NCI-H460 (cell line): Measurements from ENCODE around the gene ARHGAP4. TPM values are rescaled to one million over a fixed set of nuclear protein-coding genes. Genes with fewer than 3 reads are reported as not detected.

Experiments used
- DNase-seq: peaks from one replicate; pipeline ENCODE4 v3.0.0-alpha.2; 2016; ENCODE audit warnings: low read depth; ENCODE audit errors: extremely low read depth
- total RNA-seq: library from RNA; depleted of rRNA; stranded (reverse); fragments of >200 nt; shearing (Covaris generic); gene quantifications from 2 replicates; pipeline ENCODE4 v1.2.3, GENCODE V29; 2014

Gene ARHGAP4
- total RNA-seq, 1 experiment from 2014 or later = 55.0 TPM

- no peak for DNase-seq
These were observed 17.7 kb downstream of the ARHGAP4 start for GRCh38 chrX:153908219-153908860.

GRCh38 chrX:153907456-153907855 is 18.6 kb downstream of the ARHGAP4 start:
- no peak for DNase-seq

DNA sequence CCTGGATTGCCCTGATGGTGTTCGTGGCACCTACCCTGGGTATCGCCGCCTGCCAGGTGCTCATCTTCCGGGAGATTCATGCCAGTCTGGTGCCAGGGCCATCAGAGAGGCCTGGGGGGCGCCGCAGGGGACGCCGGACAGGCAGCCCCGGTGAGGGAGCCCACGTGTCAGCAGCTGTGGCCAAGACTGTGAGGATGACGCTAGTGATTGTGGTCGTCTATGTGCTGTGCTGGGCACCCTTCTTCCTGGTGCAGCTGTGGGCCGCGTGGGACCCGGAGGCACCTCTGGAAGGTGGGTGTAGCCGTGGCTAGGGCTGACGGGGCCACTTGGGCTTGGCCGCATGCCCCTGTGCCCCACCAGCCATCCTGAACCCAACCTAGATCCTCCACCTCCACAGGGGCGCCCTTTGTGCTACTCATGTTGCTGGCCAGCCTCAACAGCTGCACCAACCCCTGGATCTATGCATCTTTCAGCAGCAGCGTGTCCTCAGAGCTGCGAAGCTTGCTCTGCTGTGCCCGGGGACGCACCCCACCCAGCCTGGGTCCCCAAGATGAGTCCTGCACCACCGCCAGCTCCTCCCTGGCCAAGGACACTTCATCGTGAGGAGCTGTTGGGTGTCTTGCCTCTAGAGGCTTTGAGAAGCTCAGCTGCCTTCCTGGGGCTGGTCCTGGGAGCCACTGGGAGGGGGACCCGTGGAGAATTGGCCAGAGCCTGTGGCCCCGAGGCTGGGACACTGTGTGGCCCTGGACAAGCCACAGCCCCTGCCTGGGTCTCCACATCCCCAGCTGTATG is 19.7 kb downstream of the ARHGAP4 start:
- DNase-seq = no peak

DNA sequence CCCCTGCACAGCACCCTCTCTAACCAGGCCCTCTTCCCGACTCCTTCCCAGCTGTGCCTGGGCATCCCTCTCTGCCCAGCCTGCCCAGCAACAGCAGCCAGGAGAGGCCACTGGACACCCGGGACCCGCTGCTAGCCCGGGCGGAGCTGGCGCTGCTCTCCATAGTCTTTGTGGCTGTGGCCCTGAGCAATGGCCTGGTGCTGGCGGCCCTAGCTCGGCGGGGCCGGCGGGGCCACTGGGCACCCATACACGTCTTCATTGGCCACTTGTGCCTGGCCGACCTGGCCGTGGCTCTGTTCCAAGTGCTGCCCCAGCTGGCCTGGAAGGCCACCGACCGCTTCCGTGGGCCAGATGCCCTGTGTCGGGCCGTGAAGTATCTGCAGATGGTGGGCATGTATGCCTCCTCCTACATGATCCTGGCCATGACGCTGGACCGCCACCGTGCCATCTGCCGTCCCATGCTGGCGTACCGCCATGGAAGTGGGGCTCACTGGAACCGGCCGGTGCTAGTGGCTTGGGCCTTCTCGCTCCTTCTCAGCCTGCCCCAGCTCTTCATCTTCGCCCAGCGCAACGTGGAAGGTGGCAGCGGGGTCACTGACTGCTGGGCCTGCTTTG is 20.5 kb downstream of the ARHGAP4 start:
- no peak for DNase-seq

DNA sequence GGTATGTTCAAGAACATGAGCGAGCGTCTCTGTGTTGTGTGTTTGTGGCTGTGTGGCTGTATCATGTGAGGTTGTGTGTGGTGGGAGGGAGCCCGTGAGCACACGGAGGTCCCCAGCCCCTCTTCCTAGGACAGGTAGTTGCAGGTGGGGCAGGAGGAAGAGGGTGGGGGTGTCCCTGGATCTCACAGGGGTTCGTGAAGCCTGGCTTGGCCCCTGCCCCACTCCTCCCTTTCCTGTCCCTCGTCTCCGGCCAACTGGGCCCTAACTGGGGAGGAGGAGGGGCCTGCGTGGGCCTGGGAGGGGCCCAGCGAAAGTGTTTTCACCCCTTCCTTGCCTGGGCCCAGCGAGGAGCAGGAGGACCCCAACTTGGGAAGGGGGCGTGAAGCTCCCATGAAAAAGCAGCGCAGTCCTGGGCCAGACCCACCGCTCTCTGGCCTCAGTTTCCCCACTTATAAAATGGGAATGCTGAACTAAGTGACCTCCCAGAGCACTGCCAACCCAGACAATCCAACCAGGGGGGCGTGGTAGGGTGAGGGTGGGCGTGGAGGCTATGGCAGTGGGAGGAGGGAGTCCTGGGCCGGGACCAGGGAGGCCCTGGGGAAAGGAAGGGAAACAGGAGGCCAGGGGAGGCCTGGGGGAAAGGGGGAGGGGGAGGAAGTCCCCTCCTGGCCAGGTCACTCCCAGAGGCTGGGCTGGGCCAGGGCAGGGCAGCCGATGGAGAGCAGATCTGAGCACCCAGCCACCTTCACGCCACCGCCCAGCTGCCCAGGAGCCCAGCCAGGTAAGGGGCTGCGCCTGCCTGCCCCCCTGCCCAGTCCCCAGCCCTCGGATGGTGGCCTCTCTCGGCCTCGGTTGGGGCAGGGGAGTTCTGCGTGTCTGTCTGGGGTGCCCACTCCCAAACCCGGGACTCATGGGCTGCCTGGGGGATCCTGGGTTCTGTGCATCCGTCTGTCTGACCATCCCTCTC is 21.8 kb downstream of the ARHGAP4 start, which contains the start of gene AVPR2:
Gene AVPR2 (plus strand): TSS at position 683 of the 967 bp plus-strand sequence. CDS start 473 bp downstream, outside the sequence.
- DNase-seq = no peak

DNA sequence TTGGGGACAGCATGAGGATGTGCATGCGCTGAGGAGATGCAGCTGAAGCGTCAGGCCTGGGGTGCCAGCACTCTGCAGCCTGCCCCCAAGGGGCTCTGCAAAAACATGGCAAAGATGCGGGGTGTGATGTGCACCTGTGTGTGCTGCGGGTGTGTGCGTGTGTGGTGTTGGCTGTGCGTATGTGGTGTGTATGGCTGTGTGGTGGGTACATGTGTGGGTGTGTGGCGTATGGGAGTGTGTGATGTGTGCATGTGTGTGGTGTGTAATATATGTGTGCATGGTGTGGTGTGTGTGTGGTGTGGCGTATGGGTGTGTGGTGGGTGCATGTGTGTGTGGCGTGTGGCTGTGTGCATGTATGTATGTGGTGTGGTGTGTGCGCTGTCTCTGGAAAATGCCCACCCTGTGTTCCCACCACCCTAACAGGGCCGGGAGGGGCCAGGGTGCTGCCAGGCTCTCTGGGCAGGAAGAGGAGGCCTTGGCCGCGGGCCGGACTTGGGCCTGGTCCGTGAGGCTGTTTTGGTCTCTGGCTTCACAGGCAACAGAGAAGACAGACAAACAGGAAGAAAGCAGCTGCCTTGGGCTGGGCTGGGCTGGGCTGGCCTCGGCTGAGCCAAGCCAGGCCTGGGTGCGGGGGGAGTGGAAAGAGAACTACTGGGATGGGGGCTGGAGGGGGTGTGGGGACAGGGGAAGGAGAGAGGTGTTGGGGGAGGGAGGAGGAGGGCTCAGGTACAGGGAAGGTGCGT is 22.7 kb downstream of the ARHGAP4 start:
- no peak for DNase-seq

DNA sequence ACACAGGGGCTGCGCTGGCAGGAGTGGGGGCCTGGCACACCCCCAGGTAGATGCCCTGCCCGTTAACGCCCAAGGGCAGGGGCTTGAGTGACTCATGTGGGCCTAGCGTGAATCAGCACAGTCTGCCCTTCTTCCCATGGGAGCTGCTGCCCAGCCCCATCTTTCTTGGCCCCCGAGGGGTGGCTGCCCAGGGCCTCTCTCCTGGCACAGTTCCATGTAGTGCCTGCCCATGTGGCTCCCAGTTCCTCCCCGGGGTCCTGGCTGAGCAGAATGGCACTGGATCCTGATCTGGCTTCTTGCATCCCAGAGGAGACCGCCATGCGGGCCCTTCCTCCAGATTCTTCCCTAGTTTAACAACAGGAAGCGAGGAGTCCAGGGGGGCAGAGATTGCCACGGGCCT is 23.7 kb downstream of the ARHGAP4 start:
- no peak for DNase-seq

DNA sequence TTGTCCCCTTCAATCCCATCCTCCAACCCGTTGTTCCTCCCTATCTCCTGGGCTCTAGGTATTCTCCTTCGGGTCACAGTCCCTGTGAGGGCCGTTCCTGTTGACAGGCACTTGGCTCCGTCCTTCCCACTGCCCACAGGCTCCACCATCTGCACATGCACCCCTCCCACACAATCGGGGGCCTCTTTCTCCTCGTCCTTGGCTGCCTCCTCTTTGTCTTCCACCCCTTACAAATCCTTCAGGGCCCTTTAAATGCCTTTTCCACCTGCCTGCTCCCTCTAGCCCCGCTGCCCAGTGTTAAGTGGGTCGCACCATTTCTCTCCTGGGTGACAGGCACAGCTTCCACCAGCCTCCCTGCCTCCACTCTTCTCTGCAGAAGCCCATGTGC is 24.3 kb downstream of the ARHGAP4 start:
- DNase-seq = no peak

- DNase-seq = no peak
These were observed 25.0 kb downstream of the ARHGAP4 start for GRCh38 chrX:153900831-153901752.

- DNase-seq = no peak
These were observed 28.2 kb downstream of the ARHGAP4 start for GRCh38 chrX:153897899-153898298.

DNA sequence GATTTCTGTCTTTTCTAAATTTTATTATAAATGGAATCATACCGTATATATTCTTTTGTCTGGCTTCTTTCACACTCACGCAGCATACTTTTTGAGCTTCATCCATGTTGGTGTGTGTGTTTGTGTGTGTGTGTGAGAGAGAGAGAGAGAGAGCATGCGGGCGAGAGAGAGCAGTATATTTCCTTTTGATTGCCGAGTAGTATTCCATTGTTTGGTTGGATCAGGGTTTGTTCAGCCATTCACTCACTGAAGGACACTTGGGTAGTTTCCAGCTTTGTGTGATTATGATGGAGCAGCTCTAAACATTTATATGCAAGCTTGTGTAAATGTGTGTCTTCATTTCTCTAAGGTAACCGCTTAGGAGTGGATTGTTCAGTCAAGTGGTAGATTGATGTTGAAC is 36.9 kb downstream of the ARHGAP4 start:
- DNase-seq = no peak

DNA sequence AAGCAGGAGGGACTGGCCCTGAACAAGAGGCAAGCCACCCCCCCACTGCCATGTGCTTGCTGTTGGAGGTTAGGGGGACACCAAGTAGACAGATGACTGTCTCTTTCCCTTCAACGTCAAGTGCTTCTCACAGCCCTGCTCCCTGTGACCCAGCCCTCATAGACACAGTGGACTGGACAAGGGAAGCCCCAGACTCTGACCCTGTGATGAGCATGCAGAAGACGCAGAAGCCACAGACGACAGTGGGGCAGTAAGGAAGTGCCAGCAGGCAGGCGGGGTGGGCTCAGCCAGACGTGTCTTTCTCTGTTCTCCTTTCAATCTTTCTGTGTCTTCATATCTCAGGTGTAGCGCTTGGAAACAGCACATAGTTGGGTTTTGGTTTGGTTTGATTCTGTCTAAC is 37.7 kb downstream of the ARHGAP4 start:
- no peak for DNase-seq

DNA sequence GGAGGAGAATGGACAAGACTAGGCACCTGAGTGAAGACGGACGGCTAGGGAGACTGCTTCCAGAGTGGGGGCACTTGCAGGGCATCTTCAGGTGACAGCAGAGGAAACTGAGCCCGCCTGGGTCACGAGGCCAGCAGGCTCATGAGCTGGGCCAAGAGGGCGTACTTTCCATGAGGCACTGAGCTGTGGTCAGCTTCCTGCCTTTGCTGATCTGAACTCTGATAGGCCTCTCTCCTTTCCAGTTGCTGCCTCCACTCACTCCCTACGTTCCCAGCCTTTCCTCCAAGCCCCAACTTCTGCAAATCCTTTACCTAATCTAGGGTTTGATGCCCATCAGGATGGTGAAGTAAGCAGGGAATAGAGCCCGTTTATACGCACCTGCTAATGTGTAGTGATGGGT is 38.7 kb downstream of the ARHGAP4 start:
- no peak for DNase-seq

GRCh38 chrX:153886915-153887314 is 39.1 kb downstream of the ARHGAP4 start:
- no peak for DNase-seq

- DNase-seq = no peak
These were observed 39.8 kb downstream of the ARHGAP4 start, which contains the start of gene L1CAM for GRCh38 chrX:153885968-153886903. Gene L1CAM, minus strand, starts transcription at chrX:153886173. Its CDS starts 10,337 bp downstream, at chrX:153875836.

DNA sequence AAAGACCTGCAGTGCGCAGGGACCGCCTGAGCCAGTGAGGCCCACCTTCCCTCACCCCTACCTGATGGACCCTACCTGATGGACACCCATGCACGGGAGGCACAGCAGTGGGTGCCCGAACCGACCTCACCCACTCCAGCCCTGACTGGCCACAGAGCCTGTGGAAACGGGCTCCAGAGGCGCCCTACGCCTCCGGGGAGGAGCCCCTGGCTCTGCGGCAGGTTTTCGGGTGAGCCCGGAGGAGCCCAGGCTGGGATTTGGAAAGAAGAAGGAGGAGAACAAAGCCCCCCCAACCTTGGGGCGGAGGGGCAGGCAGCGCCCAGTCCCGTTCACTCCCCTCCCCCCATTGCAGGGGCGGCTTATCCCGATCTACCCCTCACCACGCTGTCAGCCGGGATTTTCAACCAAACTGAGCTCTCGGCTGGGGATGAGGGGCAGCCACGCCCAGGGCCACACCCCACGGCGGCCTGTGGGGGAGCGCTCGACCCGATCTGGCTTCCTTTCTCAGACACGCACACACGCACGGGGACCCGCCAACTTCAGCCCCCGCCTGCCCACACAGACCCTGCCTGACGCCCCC is 40.8 kb downstream of the ARHGAP4 start:
- DNase-seq = no peak

- peak; percentile 19 for DNase-seq
These were observed 41.5 kb downstream of the ARHGAP4 start for GRCh38 chrX:153884590-153884989.
